ENCODE data around the gene SMAD6.
A peak's percentile ranks its signal among the peaks of the same experiment; 100 is the strongest.

Gene SMAD6

GRCh38 chr15:66654739-66655375 is 47.2 kb upstream of the SMAD6 start:
- Histone ChIP-seq H3K4me2 (ENCODE audit: low read length) (no peak overlapping the region), H3K9ac (no peak overlapping the region), H3K27ac (no peak overlapping the region), H3K4me1 (no peaks in the 10 kb centered on the region), H3K36me3 (ENCODE audit: control insufficient read depth, insufficient read depth, low read length) (no peaks in the 10 kb centered on the region), H3K79me2 (no peaks in the 10 kb centered on the region), H3K9me3 (ENCODE audit: control insufficient read depth, low read length) (no peaks in the 10 kb centered on the region), H3K4me3 (ENCODE audit: low read depth, low read length) (no peak overlapping the region), H2AFZ (no peak overlapping the region), H3K27me3 (ENCODE audit: control insufficient read depth, insufficient read depth, low read length) (no peaks in the 10 kb centered on the region)
- TF ChIP-seq CTCF (IDR thresholded peaks at IDR 0.05) = no peak

- Histone ChIP-seq H3K27me3 (ENCODE audit: control insufficient read depth, insufficient read depth, low read length) (no peaks in the 10 kb centered on the region), H3K9me3 (ENCODE audit: control insufficient read depth, low read length) (no peaks in the 10 kb centered on the region), H3K4me2 (ENCODE audit: low read length) (no peak overlapping the region), H2AFZ (no peak overlapping the region), H3K79me2 (no peaks in the 10 kb centered on the region), H3K36me3 (ENCODE audit: control insufficient read depth, insufficient read depth, low read length) (no peaks in the 10 kb centered on the region), H3K4me1 (no peaks in the 10 kb centered on the region), H3K4me3 (ENCODE audit: low read depth, low read length) (no peak overlapping the region), H3K27ac (peak overlapping the region; percentile 4), H3K9ac (no peak overlapping the region)
- TF ChIP-seq CTCF (IDR thresholded peaks at IDR 0.05) = no peak
Measured at GRCh38 chr15:66655511-66655910, 46.5 kb upstream of the SMAD6 start.

- peak overlapping the region; percentile 4 for H3K27ac ChIP-seq
- H3K36me3 ChIP-seq (ENCODE audit: control insufficient read depth, insufficient read depth, low read length) = no peaks in the 10 kb centered on the region
- no peaks in the 10 kb centered on the region for H3K27me3 ChIP-seq (ENCODE audit: control insufficient read depth, insufficient read depth, low read length)
- no peaks in the 10 kb centered on the region for H3K9me3 ChIP-seq (ENCODE audit: control insufficient read depth, low read length)
- H3K79me2 ChIP-seq = no peaks in the 10 kb centered on the region
- no peak for TF ChIP-seq CTCF (IDR thresholded peaks at IDR 0.05)
- no peak overlapping the region for H3K9ac ChIP-seq
- H3K4me2 ChIP-seq (ENCODE audit: low read length) = no peak overlapping the region
- H3K4me1 ChIP-seq = no peaks in the 10 kb centered on the region
- H2AFZ ChIP-seq = no peak overlapping the region
- no peak overlapping the region for H3K4me3 ChIP-seq (ENCODE audit: low read depth, low read length)
Measured at GRCh38 chr15:66655997-66656396, 46.0 kb upstream of the SMAD6 start.

- H3K4me2 ChIP-seq (ENCODE audit: low read length) = no peak overlapping the region
- H3K9me3 ChIP-seq (ENCODE audit: control insufficient read depth, low read length) = no peaks in the 10 kb centered on the region
- no peaks in the 10 kb centered on the region for H3K79me2 ChIP-seq
- TF ChIP-seq CTCF (IDR thresholded peaks at IDR 0.05) = no peak
- H3K27ac ChIP-seq = no peak overlapping the region
- no peaks in the 10 kb centered on the region for H3K27me3 ChIP-seq (ENCODE audit: control insufficient read depth, insufficient read depth, low read length)
- no peaks in the 10 kb centered on the region for H3K4me1 ChIP-seq
- H2AFZ ChIP-seq = no peak overlapping the region
- H3K9ac ChIP-seq = no peak overlapping the region
- no peak overlapping the region for H3K4me3 ChIP-seq (ENCODE audit: low read depth, low read length)
- H3K36me3 ChIP-seq (ENCODE audit: control insufficient read depth, insufficient read depth, low read length) = no peaks in the 10 kb centered on the region
Measured at GRCh38 chr15:66657185-66658020, 44.6 kb upstream of the SMAD6 start.
